CD14-positive monocyte (primary cell): ENCODE measurements around the gene TRIM49. TPM values are rescaled to one million over a fixed set of nuclear protein-coding genes. Genes with fewer than 3 reads are reported as not detected.
"Not testable (repeated sequence)": the region's sequence is repeated elsewhere in the genome, so short reads cannot be mapped to it uniquely, and the experiment has no call there.

Source experiments
- DNase-seq, 3 donors: peaks; one replicate each; pipeline ENCODE4 v3.0.0-alpha.2; 2011 to 2022
- H2AFZ ChIP-seq: 2 replicates; pipeline ENCODE4 v1.6.0; 2012; ENCODE audit warnings: mild to moderate bottlenecking, low read depth, low read length, inconsistent platforms; ENCODE audit not compliant: insufficient read depth, poor library complexity, severe bottlenecking
- H3K27ac ChIP-seq, 2 donors: 1 replicate in 1 of 2; 2 replicates in 1 of 2; pipeline ENCODE4 v1.5.1; 2012 to 2013; ENCODE audit warnings: low read length in 2 of 2, control low read depth in 1 of 2, inconsistent platforms in 1 of 2, low read depth in 1 of 2, mild to moderate bottlenecking in 1 of 2
- H3K27me3 ChIP-seq, 2 donors: one replicate each; pipeline versions ENCODE4 v1.6.0 to v1.6.1; 2011 to 2013; ENCODE audit warnings: low read length in 2 of 2; ENCODE audit not compliant: control insufficient read depth in 2 of 2, insufficient read depth in 2 of 2
- H3K36me3 ChIP-seq, 2 donors: replicated peaks in 1 of 2; 1 replicate in 1 of 2; 2 replicates in 1 of 2; pipeline versions ENCODE4 v1.5.1 to v1.6.1; 2012 to 2013; ENCODE audit warnings: low read length in 2 of 2, control low read depth in 1 of 2, inconsistent platforms in 1 of 2, mild to moderate bottlenecking in 1 of 2; ENCODE audit not compliant: insufficient read depth in 2 of 2, control insufficient read depth in 1 of 2
- H3K4me1 ChIP-seq, 2 donors: 1 replicate in 1 of 2; 2 replicates in 1 of 2; pipeline versions ENCODE4 v1.5.1 to v1.6.1; 2012 to 2013; ENCODE audit warnings: low read length in 2 of 2, control low read depth in 1 of 2, inconsistent platforms in 1 of 2, mild to moderate bottlenecking in 1 of 2, moderate library complexity in 1 of 2; ENCODE audit not compliant: insufficient read depth in 2 of 2, control insufficient read depth in 1 of 2
- H3K4me2 ChIP-seq: replicated peaks from 2 replicates; pipeline ENCODE3; 2012; ENCODE audit warnings: low read length, moderate library complexity, mild to moderate bottlenecking; ENCODE audit not compliant: poor library complexity, severe bottlenecking; ENCODE audit errors: extremely low read depth
- H3K4me3 ChIP-seq, 3 experiments: fragments of 200-600 bp in 1 of 3; sonication (generic) in 1 of 3; replicated peaks in 1 of 3; 1 replicate in 2 of 3; 2 replicates in 1 of 3; pipeline ENCODE4 v1.5.1; 2011 to 2013; ENCODE audit warnings: low read length in 3 of 3, mild to moderate bottlenecking in 3 of 3, control low read depth in 2 of 3, low read depth in 2 of 3, inconsistent platforms in 1 of 3, moderate library complexity in 1 of 3
- H3K79me2 ChIP-seq: 2 replicates; pipeline ENCODE4 v1.6.0; 2012; ENCODE audit warnings: mild to moderate bottlenecking, control low read depth, inconsistent platforms, low read length, moderate library complexity; ENCODE audit not compliant: insufficient read depth
- H3K9ac ChIP-seq: 2 replicates; pipeline ENCODE4 v1.6.0; 2017; ENCODE audit warnings: low read length, mild to moderate bottlenecking; ENCODE audit not compliant: insufficient read depth, poor library complexity, severe bottlenecking
- H3K9me3 ChIP-seq, 2 donors: replicated peaks in 1 of 2; 1 replicate in 1 of 2; 2 replicates in 1 of 2; pipeline versions ENCODE4 v1.5.1 to v1.6.1; 2012 to 2013; ENCODE audit warnings: low read length in 2 of 2, control low read depth in 1 of 2; ENCODE audit not compliant: control insufficient read depth in 1 of 2, insufficient read depth in 1 of 2
- H4K20me1 ChIP-seq: 2 replicates; pipeline ENCODE4 v1.6.0; 2012; ENCODE audit warnings: mild to moderate bottlenecking, low read length, control low read depth, moderate library complexity; ENCODE audit not compliant: insufficient read depth
- H3K27ac Mint-ChIP-seq, 7 donors: one replicate each; pipeline ENCODE4 v1.8.0; 2020; ENCODE audit warnings: mild to moderate bottlenecking in 7 of 7, mixed read lengths in 7 of 7, moderate library complexity in 6 of 7, inconsistent platforms in 2 of 7
- H3K27me3 Mint-ChIP-seq, 3 donors: one replicate each; pipeline ENCODE4 v1.8.0; 2021 to 2022; ENCODE audit warnings: low read depth in 3 of 3, mild to moderate bottlenecking in 3 of 3, mixed read lengths in 3 of 3, moderate library complexity in 3 of 3, inconsistent platforms in 1 of 3
- H3K36me3 Mint-ChIP-seq, 2 donors: one replicate each; pipeline ENCODE4 v1.8.0; 2020; ENCODE audit warnings: mixed read lengths in 2 of 2, inconsistent platforms in 1 of 2, mild to moderate bottlenecking in 1 of 2
- H3K4me1 Mint-ChIP-seq: one replicate; pipeline ENCODE4 v1.8.0; 2020; ENCODE audit warnings: mild to moderate bottlenecking, mixed read lengths
- H3K4me3 Mint-ChIP-seq, 2 donors: one replicate each; pipeline ENCODE4 v1.8.0; 2020; ENCODE audit warnings: mild to moderate bottlenecking in 2 of 2, mixed read lengths in 2 of 2, moderate library complexity in 1 of 2
- H3K9me3 Mint-ChIP-seq, 7 donors: one replicate each; pipeline ENCODE4 v1.8.0; 2020 to 2022; ENCODE audit warnings: mixed read lengths in 7 of 7, mild to moderate bottlenecking in 6 of 7, moderate library complexity in 6 of 7, inconsistent platforms in 2 of 7
- WGBS: methylation state at CpG from one replicate; pipeline ENCODE4 v1.1.5; 2013; ENCODE audit warnings: missing lambda C conversion rate; ENCODE audit not compliant: insufficient coverage; 5-methylcytosine and 5-hydroxymethylcytosine counted together
- intact Hi-C, 2 donors: fragments of 100-400 bp; cut with micrococcal nuclease; formaldehyde crosslinking; loops; one replicate each; pipeline versions ENCODE4 v1.15.0 to v1.15.1; 2023
- polyA minus RNA-seq: library from RNA; depleted of rRNA, polyadenylated mRNA; stranded (reverse); fragments of >200 nt; gene quantifications from 2 replicates; pipeline ENCODE4 v1.2.3, GENCODE V29; 2012
- polyA plus RNA-seq, 3 donors: library from polyadenylated mRNA; depleted of rRNA in 1 of 3; unstranded in 2 of 3; stranded (reverse) in 1 of 3; fragments of 300-500 nt in 2 of 3; fragments of >200 nt in 1 of 3; fragmentation: Illumina TruSeq in 2 of 3; gene quantifications; 1 replicate in 2 of 3; 2 replicates in 1 of 3; pipeline ENCODE4 v1.2.3, GENCODE V29; 2012 to 2021
- total RNA-seq, 12 experiments: library from RNA in 1 of 12; stranded (reverse) in 1 of 12; fragments of 120-200 nt in 1 of 12; gene quantifications; one replicate each; pipeline ENCODE4 v1.2.4 and lab custom pipeline; 2013 to 2026; ENCODE audit warnings: mixed read lengths in 6 of 12, inconsistent platforms in 1 of 12

Gene TRIM49, protein sequence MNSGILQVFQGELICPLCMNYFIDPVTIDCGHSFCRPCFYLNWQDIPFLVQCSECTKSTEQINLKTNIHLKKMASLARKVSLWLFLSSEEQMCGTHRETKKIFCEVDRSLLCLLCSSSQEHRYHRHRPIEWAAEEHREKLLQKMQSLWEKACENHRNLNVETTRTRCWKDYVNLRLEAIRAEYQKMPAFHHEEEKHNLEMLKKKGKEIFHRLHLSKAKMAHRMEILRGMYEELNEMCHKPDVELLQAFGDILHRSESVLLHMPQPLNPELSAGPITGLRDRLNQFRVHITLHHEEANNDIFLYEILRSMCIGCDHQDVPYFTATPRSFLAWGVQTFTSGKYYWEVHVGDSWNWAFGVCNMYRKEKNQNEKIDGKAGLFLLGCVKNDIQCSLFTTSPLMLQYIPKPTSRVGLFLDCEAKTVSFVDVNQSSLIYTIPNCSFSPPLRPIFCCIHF
- not detected for total RNA-seq (2013)
- polyA plus RNA-seq = not detected
- polyA minus RNA-seq = not detected in 2 replicates
- total RNA-seq (lab: John Stamatoyannopoulos, UW) = 0 to 0.35 (median 0) reads per million in 11 experiments

DNA sequence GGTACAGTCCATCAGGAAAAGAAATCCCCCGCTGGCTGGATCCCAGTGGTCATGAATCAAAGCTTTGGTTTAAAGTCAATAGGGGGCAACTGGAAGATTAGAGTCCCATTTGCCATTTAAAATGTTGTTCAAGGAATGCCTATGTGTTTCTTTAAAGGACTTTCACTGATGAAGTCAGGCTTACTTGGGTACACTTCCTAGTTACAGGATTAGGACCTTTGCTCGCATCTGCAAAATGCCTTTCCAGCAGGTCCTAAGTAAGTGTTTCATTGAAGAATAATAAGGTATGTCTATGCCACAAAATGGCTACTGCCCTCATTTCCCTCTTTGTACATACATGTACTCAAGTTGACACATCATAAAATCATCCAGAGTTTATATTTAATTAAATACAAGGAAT is at the start of gene TRIM49:
TSS of gene TRIM49 (minus strand) at position 101 of the 400 bp plus-strand sequence. CDS start 4,106 bp downstream, outside the sequence.
- not testable (repeated sequence) for DNase-seq

DNA sequence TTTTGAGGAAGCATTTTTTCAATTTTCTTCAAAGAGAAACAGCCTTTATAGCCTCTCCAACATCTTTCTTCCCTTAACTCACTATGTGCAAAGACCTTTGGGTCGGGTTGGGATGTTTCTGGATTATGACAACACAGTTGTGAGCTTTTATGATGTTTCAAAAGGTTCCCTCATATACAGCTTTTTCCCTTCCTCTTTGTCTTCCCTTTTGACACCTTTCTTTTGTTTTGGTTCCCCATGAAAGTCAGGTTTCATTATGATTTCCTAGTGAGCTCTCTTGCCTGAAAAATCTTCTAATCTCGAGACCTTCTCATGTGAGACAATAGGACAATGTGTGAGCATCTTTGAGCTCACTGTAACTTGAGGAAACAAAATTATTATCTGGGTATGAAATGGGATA is 18.3 kb upstream of the TRIM49 start:
- H4K20me1 ChIP-seq, DNase-seq, H3K27ac Mint-ChIP-seq, H2AFZ ChIP-seq, H3K79me2 ChIP-seq, H3K9me3 Mint-ChIP-seq, H3K4me1 Mint-ChIP-seq, H3K36me3 ChIP-seq, H3K36me3 Mint-ChIP-seq, H3K9ac ChIP-seq, H3K9me3 ChIP-seq, H3K4me3 Mint-ChIP-seq, H3K27ac ChIP-seq, H3K4me1 ChIP-seq, H3K4me2 ChIP-seq, H3K27me3 Mint-ChIP-seq, H3K27me3 ChIP-seq, H3K4me3 ChIP-seq, intact Hi-C loops: not testable (repeated sequence)
- WGBS = no CpG with 5 or more reads among the region's 2 CpGs

More for the DNA sequence above, at the start of gene TRIM49:
- H2AFZ ChIP-seq, H3K4me3 ChIP-seq, H3K4me2 ChIP-seq, H3K4me1 ChIP-seq, H3K27ac ChIP-seq, H3K4me3 Mint-ChIP-seq, H3K4me1 Mint-ChIP-seq, H3K36me3 ChIP-seq, H3K27me3 ChIP-seq, H3K9ac ChIP-seq, H3K36me3 Mint-ChIP-seq, H3K79me2 ChIP-seq, intact Hi-C loops, H3K9me3 ChIP-seq, H3K27me3 Mint-ChIP-seq, H3K9me3 Mint-ChIP-seq, H4K20me1 ChIP-seq, H3K27ac Mint-ChIP-seq: not testable (repeated sequence)
- no CpG with 5 or more reads among the region's 2 CpGs for WGBS

DNA sequence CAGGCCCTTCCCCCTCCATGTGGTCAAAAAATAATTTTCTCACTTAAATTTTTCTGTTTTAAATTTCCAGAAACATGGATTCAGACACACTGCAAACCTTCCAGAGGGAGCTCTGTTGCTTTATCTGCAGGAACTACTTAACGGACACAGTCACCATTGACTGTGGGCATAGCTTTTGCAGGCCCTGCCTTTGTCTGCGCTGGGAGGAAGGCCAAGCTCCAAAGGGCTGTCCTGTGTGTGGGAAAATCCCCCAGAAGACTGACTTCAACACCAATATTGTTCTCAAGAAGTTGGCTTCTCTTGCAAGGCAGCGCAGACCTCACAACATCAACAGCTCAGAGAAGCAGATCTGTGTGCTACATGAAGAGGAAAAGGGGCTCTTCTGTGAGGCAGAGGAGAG is 11.6 kb upstream of the TRIM49 start:
- WGBS = no CpG with 5 or more reads among the region's 3 CpGs
- H3K4me3 Mint-ChIP-seq, H4K20me1 ChIP-seq, H3K4me2 ChIP-seq, H3K9ac ChIP-seq, H3K27ac ChIP-seq, H3K27me3 Mint-ChIP-seq, H3K9me3 ChIP-seq, H3K27me3 ChIP-seq, H3K36me3 ChIP-seq, DNase-seq, H3K4me3 ChIP-seq, H3K27ac Mint-ChIP-seq, H3K79me2 ChIP-seq, intact Hi-C loops, H2AFZ ChIP-seq, H3K4me1 ChIP-seq, H3K4me1 Mint-ChIP-seq, H3K9me3 Mint-ChIP-seq, H3K36me3 Mint-ChIP-seq: not testable (repeated sequence)

DNA sequence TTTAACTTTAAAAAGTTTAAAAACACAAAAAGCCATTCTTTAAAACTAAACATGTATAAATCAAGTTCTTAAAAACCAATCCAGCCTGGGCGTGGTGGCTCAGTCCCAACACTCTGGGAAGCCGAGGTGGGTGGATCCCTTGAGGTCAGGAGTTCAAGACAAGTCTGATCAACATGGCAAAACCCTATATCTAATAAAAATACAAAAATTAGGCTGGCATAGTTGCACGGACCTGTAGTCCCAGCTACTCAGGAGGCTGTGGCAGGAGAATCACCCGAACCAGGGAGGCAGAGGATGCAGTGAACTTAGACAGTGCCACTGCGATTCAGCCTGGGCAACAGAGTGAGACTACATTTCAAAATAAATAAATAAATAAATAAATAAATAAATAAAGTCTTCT is 5.2 kb upstream of the TRIM49 start:
- H3K4me1 ChIP-seq, H3K4me3 Mint-ChIP-seq, H2AFZ ChIP-seq, H3K9me3 Mint-ChIP-seq, H3K27me3 Mint-ChIP-seq, H3K4me1 Mint-ChIP-seq, DNase-seq, H3K4me2 ChIP-seq, H3K27me3 ChIP-seq, intact Hi-C loops, H3K27ac Mint-ChIP-seq, H3K27ac ChIP-seq, H3K79me2 ChIP-seq, H3K36me3 Mint-ChIP-seq, H3K9ac ChIP-seq, H4K20me1 ChIP-seq, H3K36me3 ChIP-seq, H3K4me3 ChIP-seq, H3K9me3 ChIP-seq: not testable (repeated sequence)
- WGBS = 83% methylated on average over 3 of the region's 5 CpGs
